H1 (cell line): ENCODE measurements around the gene ZNF429. TPM values are rescaled to one million over a fixed set of nuclear protein-coding genes. Genes with fewer than 3 reads are reported as not detected.

Source experiments
- BCL11A ChIP-seq, 2 experiments: IDR thresholded peaks; one replicate each; pipeline ENCODE4 v1.6.1; 2011; ENCODE audit warnings: low read depth in 2 of 2, low read length in 2 of 2, mild to moderate bottlenecking in 2 of 2
- EGR1 ChIP-seq: IDR thresholded peaks from 2 replicates; pipeline ENCODE4 v1.6.1; 2011; ENCODE audit warnings: low read depth, low read length, borderline replicate concordance
- EP300 ChIP-seq, 2 experiments: IDR thresholded peaks; 1 replicate in 1 of 2; 2 replicates in 1 of 2; pipeline ENCODE4 v1.6.1; 2011 to 2012; ENCODE audit warnings: low read depth in 2 of 2, low read length in 2 of 2, mild to moderate bottlenecking in 2 of 2, borderline replicate concordance in 1 of 2, inconsistent platforms in 1 of 2, moderate library complexity in 1 of 2
- GABPA ChIP-seq: IDR thresholded peaks from 2 replicates; pipeline ENCODE4 v1.6.1; 2011; ENCODE audit warnings: mild to moderate bottlenecking, low read length, moderate library complexity, borderline replicate concordance; ENCODE audit not compliant: insufficient read depth
- HDAC6 ChIP-seq: IDR thresholded peaks from one replicate; pipeline ENCODE4 v1.7.1; 2012; ENCODE audit warnings: low read depth, mild to moderate bottlenecking, inconsistent platforms, low read length, moderate library complexity
- RAD21 ChIP-seq, 2 experiments: IDR thresholded peaks in 1 of 2; conservative IDR thresholded peaks in 1 of 2; 2 replicates each; pipeline ENCODE4 v1.6.1; 2011; ENCODE audit warnings: low read depth in 2 of 2, low read length in 2 of 2, improper control_type of control experiment in 1 of 2, inconsistent platforms in 1 of 2, mild to moderate bottlenecking in 1 of 2, moderate library complexity in 1 of 2
- RXRA ChIP-seq: IDR thresholded peaks from 2 replicates; pipeline ENCODE4 v1.6.1; 2011; ENCODE audit warnings: low read depth, mild to moderate bottlenecking, low read length, moderate library complexity; ENCODE audit not compliant: insufficient read depth
- SP4 ChIP-seq: IDR thresholded peaks from 2 replicates; pipeline ENCODE4 v1.6.1; 2012; ENCODE audit warnings: low read length, inconsistent platforms
- polyA plus RNA-seq, 7 experiments: library from polyadenylated mRNA; depleted of rRNA in 3 of 7; stranded (reverse) in 5 of 7; unstranded in 2 of 7; fragments of >200 nt in 5 of 7; fragments of 200-250 nt in 2 of 7; gene quantifications; 1 replicate in 5 of 7; 2 replicates in 1 of 7; 4 replicates in 1 of 7; pipeline versions ENCODE4 v1.2.1 to v1.2.3, GENCODE V29; 2011 to 2013; ENCODE audit warnings: missing spikeins in 2 of 7, mixed read lengths in 2 of 7
- total RNA-seq: library from RNA; stranded (reverse); fragmentation: NEBNext Ultra II Directional; extraction: Animal tissue kit (Norgen Biotek cat#: 25700); gene quantifications from 2 replicates; pipeline ENCODE4 v1.2.1, GENCODE V29; 2021
- TF ChIP-seq, protein P1 (sequence below): fragments of 300-600 bp; sonication (generic); IDR thresholded peaks from 2 replicates; pipeline ENCODE4 v1.7.1; 2012; ENCODE audit warnings: low read length, moderate library complexity, mild to moderate bottlenecking, inconsistent platforms; ENCODE audit not compliant: insufficient replicate concordance
- TF ChIP-seq, protein P2 (sequence below): IDR thresholded peaks from 2 replicates; pipeline ENCODE4 v1.6.1; 2011; ENCODE audit warnings: low read depth, mild to moderate bottlenecking, low read length; ENCODE audit not compliant: insufficient read depth

ZNF429 gene
- total and polyA plus RNA-seq, 2 of the 8 experiments (the other 6 are each of a cell fraction or from before 2014, with no cell fraction given): 10.9 to 15.0 TPM

DNA sequence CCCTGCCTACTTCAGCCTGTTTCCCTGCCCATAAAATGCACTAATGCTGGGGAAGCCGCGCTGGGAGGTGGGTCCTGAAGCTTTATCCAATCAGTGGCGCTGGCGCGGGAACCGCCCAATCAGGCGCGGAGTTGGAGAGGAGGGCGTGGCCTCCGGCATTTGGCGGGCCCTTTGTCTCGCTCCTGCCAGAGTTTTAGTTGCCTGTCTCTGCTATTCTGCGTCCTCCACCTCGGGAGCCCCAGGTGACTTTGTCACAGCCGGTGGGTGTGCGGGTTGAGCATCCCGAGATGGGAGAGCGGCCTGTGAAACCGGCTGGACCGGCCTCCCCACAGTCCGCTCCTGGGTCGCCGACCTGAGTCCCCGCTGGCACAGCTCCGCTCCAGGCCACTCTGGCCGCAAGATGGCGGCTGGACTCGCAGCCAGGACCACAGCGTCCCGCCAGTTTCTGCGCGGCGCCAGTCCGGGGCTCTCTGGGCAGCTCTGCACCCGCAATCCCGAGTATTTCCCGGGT, 30.7 kb upstream of the ZNF429 start (continued):
- TF ChIP-seq, protein P1, sequence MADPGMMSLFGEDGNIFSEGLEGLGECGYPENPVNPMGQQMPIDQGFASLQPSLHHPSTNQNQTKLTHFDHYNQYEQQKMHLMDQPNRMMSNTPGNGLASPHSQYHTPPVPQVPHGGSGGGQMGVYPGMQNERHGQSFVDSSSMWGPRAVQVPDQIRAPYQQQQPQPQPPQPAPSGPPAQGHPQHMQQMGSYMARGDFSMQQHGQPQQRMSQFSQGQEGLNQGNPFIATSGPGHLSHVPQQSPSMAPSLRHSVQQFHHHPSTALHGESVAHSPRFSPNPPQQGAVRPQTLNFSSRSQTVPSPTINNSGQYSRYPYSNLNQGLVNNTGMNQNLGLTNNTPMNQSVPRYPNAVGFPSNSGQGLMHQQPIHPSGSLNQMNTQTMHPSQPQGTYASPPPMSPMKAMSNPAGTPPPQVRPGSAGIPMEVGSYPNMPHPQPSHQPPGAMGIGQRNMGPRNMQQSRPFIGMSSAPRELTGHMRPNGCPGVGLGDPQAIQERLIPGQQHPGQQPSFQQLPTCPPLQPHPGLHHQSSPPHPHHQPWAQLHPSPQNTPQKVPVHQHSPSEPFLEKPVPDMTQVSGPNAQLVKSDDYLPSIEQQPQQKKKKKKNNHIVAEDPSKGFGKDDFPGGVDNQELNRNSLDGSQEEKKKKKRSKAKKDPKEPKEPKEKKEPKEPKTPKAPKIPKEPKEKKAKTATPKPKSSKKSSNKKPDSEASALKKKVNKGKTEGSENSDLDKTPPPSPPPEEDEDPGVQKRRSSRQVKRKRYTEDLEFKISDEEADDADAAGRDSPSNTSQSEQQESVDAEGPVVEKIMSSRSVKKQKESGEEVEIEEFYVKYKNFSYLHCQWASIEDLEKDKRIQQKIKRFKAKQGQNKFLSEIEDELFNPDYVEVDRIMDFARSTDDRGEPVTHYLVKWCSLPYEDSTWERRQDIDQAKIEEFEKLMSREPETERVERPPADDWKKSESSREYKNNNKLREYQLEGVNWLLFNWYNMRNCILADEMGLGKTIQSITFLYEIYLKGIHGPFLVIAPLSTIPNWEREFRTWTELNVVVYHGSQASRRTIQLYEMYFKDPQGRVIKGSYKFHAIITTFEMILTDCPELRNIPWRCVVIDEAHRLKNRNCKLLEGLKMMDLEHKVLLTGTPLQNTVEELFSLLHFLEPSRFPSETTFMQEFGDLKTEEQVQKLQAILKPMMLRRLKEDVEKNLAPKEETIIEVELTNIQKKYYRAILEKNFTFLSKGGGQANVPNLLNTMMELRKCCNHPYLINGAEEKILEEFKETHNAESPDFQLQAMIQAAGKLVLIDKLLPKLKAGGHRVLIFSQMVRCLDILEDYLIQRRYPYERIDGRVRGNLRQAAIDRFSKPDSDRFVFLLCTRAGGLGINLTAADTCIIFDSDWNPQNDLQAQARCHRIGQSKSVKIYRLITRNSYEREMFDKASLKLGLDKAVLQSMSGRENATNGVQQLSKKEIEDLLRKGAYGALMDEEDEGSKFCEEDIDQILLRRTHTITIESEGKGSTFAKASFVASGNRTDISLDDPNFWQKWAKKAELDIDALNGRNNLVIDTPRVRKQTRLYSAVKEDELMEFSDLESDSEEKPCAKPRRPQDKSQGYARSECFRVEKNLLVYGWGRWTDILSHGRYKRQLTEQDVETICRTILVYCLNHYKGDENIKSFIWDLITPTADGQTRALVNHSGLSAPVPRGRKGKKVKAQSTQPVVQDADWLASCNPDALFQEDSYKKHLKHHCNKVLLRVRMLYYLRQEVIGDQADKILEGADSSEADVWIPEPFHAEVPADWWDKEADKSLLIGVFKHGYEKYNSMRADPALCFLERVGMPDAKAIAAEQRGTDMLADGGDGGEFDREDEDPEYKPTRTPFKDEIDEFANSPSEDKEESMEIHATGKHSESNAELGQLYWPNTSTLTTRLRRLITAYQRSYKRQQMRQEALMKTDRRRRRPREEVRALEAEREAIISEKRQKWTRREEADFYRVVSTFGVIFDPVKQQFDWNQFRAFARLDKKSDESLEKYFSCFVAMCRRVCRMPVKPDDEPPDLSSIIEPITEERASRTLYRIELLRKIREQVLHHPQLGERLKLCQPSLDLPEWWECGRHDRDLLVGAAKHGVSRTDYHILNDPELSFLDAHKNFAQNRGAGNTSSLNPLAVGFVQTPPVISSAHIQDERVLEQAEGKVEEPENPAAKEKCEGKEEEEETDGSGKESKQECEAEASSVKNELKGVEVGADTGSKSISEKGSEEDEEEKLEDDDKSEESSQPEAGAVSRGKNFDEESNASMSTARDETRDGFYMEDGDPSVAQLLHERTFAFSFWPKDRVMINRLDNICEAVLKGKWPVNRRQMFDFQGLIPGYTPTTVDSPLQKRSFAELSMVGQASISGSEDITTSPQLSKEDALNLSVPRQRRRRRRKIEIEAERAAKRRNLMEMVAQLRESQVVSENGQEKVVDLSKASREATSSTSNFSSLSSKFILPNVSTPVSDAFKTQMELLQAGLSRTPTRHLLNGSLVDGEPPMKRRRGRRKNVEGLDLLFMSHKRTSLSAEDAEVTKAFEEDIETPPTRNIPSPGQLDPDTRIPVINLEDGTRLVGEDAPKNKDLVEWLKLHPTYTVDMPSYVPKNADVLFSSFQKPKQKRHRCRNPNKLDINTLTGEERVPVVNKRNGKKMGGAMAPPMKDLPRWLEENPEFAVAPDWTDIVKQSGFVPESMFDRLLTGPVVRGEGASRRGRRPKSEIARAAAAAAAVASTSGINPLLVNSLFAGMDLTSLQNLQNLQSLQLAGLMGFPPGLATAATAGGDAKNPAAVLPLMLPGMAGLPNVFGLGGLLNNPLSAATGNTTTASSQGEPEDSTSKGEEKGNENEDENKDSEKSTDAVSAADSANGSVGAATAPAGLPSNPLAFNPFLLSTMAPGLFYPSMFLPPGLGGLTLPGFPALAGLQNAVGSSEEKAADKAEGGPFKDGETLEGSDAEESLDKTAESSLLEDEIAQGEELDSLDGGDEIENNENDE: no peak
- TF ChIP-seq, protein P2, sequence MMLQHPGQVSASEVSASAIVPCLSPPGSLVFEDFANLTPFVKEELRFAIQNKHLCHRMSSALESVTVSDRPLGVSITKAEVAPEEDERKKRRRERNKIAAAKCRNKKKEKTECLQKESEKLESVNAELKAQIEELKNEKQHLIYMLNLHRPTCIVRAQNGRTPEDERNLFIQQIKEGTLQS: no peak
- no peak for TF ChIP-seq SP4
- TF ChIP-seq HDAC6: no peak
- no peak for TF ChIP-seq EGR1
- no peak for TF ChIP-seq RXRA
- TF ChIP-seq EP300 (IDR thresholded peaks at IDR 0.05; ENCODE audit: borderline replicate concordance in 1 of 2, low read depth in 2 of 2, low read length in 2 of 2): no peak
- TF ChIP-seq GABPA: no peak
- no peak for TF ChIP-seq RAD21 (IDR thresholded peaks at IDR 0.05 in 1 of 2, conservative IDR thresholded peaks at IDR 0.05 in 1 of 2; ENCODE audit: low read depth in 2 of 2, low read length in 2 of 2)
- TF ChIP-seq BCL11A (IDR thresholded peaks at IDR 0.05; ENCODE audit: low read depth in 2 of 2, low read length in 2 of 2): no peak
